ENCODE measurements around the gene SELE.

The SELE gene

DNA sequence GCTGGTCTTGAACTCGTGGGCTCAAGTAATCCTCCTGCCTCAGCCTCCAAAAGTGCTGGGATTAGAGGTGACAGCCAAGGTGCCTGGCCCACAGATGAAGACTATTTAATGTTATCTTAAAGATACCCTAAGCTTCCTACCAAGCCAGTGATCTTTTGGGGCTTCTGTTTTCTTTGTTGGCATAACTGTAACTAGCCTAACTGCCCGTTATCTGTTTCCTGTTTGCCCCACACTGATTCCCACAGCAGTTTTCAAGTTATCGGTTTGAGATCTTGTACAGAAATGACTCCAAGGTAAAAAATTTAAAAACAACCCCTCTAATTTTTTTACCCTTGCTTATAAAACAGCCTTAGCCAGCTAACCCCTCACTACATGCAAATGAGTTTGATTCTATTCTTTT lies 34.9 kb downstream of the SELE start:
- peak; percentile 55 for DNase-seq (ENCODE audit: extremely low read depth, insufficient read length)

DNA sequence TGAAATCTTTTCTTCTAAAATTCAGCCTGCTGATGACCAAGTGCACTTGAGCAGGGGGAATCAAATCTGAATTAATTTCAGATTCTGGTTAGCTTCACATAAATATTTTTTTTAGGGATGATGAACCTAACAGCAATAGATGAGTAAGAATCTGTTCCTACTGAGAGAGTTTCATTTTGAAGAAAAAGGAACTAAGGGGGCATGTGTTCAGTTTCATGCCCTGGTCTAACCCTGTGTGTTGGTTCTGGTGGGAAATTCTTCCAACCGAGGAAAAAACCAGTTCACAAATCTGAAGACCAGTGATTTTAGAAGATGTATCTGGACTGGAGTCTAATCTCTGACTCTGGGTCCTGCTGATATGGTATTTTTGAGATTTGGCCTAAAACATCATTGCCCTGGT lies 36.1 kb downstream of the SELE start:
- Histone ChIP-seq H3K36me3 (ENCODE audit: control insufficient read depth, insufficient read depth, low read length) (peaks cover 3% of the 10 kb centered on the region), H3K4me3 (replicated peaks; ENCODE audit: low read depth, low read length) (no peak overlapping the region), H3K27me3 (replicated peaks; ENCODE audit: control insufficient read depth, insufficient read depth, low read length) (no peaks in the 10 kb centered on the region)
- TF ChIP-seq, protein P1, sequence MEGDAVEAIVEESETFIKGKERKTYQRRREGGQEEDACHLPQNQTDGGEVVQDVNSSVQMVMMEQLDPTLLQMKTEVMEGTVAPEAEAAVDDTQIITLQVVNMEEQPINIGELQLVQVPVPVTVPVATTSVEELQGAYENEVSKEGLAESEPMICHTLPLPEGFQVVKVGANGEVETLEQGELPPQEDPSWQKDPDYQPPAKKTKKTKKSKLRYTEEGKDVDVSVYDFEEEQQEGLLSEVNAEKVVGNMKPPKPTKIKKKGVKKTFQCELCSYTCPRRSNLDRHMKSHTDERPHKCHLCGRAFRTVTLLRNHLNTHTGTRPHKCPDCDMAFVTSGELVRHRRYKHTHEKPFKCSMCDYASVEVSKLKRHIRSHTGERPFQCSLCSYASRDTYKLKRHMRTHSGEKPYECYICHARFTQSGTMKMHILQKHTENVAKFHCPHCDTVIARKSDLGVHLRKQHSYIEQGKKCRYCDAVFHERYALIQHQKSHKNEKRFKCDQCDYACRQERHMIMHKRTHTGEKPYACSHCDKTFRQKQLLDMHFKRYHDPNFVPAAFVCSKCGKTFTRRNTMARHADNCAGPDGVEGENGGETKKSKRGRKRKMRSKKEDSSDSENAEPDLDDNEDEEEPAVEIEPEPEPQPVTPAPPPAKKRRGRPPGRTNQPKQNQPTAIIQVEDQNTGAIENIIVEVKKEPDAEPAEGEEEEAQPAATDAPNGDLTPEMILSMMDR (IDR thresholded peaks at IDR 0.05; ENCODE audit: insufficient read depth, low read length, poor library complexity, severe bottlenecking) = no peak
- peak; percentile 51 for DNase-seq (ENCODE audit: extremely low read depth, insufficient read length)

More for the DNA sequence above, 34.9 kb downstream of the SELE start:
- H3K27me3 ChIP-seq (replicated peaks; ENCODE audit: control insufficient read depth, insufficient read depth, low read length) = no peaks in the 10 kb centered on the region
- H3K4me3 ChIP-seq (replicated peaks; ENCODE audit: low read depth, low read length) = no peak overlapping the region
- TF ChIP-seq, protein P1 (IDR thresholded peaks at IDR 0.05; ENCODE audit: insufficient read depth, low read length, poor library complexity, severe bottlenecking) = no peak
- H3K36me3 ChIP-seq (ENCODE audit: control insufficient read depth, insufficient read depth, low read length) = peaks cover 5% of the 10 kb centered on the region

DNA sequence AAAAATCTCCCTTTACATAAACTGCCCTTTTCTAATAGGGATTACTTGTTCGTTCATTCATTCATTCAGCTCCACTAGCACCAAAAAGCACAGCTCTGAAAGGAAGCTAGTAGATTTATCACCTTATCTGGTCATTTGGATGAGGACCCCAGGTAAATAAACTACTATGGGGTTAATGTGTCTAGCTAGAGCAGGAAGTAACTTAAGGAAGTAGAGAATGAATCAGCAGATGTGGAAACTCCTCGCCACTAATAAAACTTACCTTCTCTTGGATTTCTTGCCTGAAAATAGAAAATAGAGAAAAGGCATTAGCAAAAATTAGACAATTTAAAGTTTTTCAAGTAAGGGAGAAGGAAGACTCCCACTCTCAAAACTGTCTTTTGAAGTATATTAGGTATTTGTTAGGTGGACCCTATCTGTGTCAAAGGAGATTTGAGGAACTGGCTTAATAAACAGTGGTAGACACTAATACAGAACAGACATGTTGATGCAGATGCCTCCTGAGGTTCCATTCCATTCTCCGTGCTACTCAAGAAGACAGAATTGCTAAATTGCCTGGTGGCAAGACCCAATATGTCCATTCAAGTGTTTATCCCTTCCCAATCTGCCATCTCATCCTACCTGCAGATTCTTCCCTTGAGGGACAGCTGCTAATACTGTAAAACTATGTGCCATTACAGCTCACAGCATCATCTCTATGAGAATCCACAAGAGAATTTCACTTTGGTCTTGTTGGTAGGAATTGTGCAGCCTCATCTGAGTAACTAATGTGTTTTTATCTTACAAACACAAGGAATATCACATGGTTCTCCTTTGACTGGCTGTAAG lies 37.4 kb downstream of the SELE start:
- TF ChIP-seq, protein P1 (IDR thresholded peaks at IDR 0.05; ENCODE audit: insufficient read depth, low read length, poor library complexity, severe bottlenecking) = no peak
- DNase-seq (ENCODE audit: extremely low read depth, insufficient read length) = no peak
- Histone ChIP-seq H3K36me3 (ENCODE audit: control insufficient read depth, insufficient read depth, low read length) (peaks cover under 1% of the 10 kb centered on the region), H3K4me3 (replicated peaks; ENCODE audit: low read depth, low read length) (no peak overlapping the region), H3K27me3 (replicated peaks; ENCODE audit: control insufficient read depth, insufficient read depth, low read length) (no peaks in the 10 kb centered on the region)

DNA sequence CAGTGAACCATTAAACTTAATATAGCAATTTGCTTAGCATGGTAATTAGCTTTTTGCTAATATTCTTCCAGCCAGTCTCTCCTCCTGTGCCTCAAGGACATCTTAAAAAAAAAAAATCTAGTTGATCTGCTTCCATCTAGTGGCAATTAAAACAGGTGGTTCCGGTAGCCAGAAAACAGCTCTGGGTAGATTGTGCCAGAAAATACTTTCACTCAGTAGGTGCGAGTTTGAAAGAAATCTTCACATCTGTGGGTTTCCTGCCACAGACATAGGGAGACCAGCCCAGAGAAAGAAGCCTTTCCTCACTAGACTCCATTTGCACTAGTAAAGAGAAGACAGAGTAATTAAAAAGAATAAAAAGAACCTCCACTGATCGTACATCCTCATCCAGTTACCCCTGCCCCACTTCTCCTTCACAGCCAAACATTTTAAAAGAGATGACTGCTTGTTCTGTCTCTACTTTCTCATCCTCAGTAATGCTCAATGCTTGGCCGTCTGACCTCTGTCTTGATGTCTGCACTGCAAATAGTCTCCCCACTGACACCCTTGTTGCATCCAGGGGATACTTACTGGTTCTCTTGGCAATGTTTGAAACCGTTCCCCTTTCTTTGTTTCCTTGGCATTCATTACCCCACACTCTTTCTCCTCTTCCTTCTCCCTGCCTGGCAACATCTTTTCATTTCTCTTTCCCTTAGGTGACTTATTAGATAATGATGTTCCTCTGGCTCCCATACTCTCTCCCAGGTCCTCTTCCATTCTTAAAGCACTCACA lies 39.4 kb downstream of the SELE start:
- DNase-seq (ENCODE audit: extremely low read depth, insufficient read length) = no peak
- no peak overlapping the region for H3K4me3 ChIP-seq (replicated peaks; ENCODE audit: low read depth, low read length)

DNA sequence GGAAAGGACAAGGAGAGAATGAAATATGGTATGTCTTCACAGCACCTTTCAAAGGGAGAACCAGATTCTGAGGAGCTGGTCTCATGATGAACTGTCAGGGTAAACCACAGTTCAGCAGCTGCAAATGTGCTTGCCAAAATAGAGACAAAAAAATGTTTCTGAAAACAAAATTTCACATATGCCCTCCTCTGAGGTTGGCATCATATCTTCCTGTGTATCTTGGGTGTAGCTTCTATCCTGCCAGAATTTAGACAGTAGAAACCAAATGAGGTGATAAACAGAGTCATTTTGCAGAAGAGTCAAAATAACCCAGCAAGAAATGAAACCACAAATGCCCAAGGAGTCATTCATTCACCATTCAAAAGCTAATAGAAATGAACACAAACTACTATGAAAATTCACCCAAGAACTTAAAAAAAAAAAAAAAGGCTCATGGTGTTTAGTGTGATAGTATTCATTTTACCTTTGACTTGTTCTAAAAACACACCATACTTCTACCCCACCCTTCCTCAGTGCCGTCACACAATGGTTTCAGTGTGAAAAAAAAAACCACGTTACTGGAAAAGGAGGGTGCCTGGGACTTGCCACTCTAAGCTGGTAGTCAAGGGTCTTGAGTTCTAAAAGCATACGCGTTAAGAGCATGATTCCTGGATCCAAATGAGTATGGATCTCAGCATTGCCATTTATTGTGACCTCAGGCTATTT lies 41.0 kb downstream of the SELE start:
- no peaks in the 10 kb centered on the region for H3K27me3 ChIP-seq (replicated peaks; ENCODE audit: control insufficient read depth, insufficient read depth, low read length)
- no peak overlapping the region for H3K4me3 ChIP-seq (replicated peaks; ENCODE audit: low read depth, low read length)
- DNase-seq (ENCODE audit: extremely low read depth, insufficient read length) = no peak
- H3K36me3 ChIP-seq (ENCODE audit: control insufficient read depth, insufficient read depth, low read length) = no peaks in the 10 kb centered on the region
- TF ChIP-seq, protein P1 (IDR thresholded peaks at IDR 0.05; ENCODE audit: insufficient read depth, low read length, poor library complexity, severe bottlenecking) = no peak

More for the DNA sequence above, 39.4 kb downstream of the SELE start:
- TF ChIP-seq, protein P1 (IDR thresholded peaks at IDR 0.05; ENCODE audit: insufficient read depth, low read length, poor library complexity, severe bottlenecking) = peak; percentile 12
- no peaks in the 10 kb centered on the region for H3K27me3 ChIP-seq (replicated peaks; ENCODE audit: control insufficient read depth, insufficient read depth, low read length)
- H3K36me3 ChIP-seq (ENCODE audit: control insufficient read depth, insufficient read depth, low read length) = no peaks in the 10 kb centered on the region
